Mucosa of stomach (tissue), 1 donor: ENCODE measurements around the gene HSD17B8.

ENCODE experiments used
- H3K27me3 ChIP-seq: one replicate; pipeline ENCODE4 v1.7.0; 2013; ENCODE audit warnings: mild to moderate bottlenecking, low read length; ENCODE audit not compliant: control insufficient read depth, insufficient read depth
- H3K36me3 ChIP-seq: one replicate; pipeline ENCODE4 v1.7.0; 2013; ENCODE audit warnings: low read length; ENCODE audit not compliant: control insufficient read depth, insufficient read depth
- H3K4me1 ChIP-seq: one replicate; pipeline ENCODE4 v1.7.0; 2013; ENCODE audit warnings: mild to moderate bottlenecking, low read length; ENCODE audit not compliant: control insufficient read depth, insufficient read depth
- H3K4me3 ChIP-seq: one replicate; pipeline ENCODE4 v1.7.0; 2013; ENCODE audit warnings: low read length
- H3K9ac ChIP-seq: one replicate; pipeline ENCODE4 v1.7.0; 2013; ENCODE audit warnings: mild to moderate bottlenecking, low read length, moderate library complexity
- H3K9me3 ChIP-seq: one replicate; pipeline ENCODE4 v1.7.0; 2013; ENCODE audit warnings: mild to moderate bottlenecking, low read length, moderate library complexity; ENCODE audit not compliant: control insufficient read depth
- donor health status: Pancreatic carcinoma.

HSD17B8 gene

GRCh38 chr6:33248643-33248931 is 44.1 kb downstream of the HSD17B8 start:
- H3K4me3 ChIP-seq: peak overlapping the region; percentile 56
- peaks cover 25% of the 10 kb centered on the region for H3K4me1 ChIP-seq
- no peaks in the 10 kb centered on the region for H3K36me3 ChIP-seq
- H3K27me3 ChIP-seq: no peaks in the 10 kb centered on the region
- H3K9me3 ChIP-seq: no peaks in the 10 kb centered on the region
- peak overlapping the region; percentile 50 for H3K9ac ChIP-seq

- no peaks in the 10 kb centered on the region for H3K9me3 ChIP-seq
- peak overlapping the region; percentile 92 for H3K9ac ChIP-seq
- H3K27me3 ChIP-seq: no peaks in the 10 kb centered on the region
- H3K36me3 ChIP-seq: no peaks in the 10 kb centered on the region
- peak overlapping the region; percentile 56 for H3K4me3 ChIP-seq
- peaks cover 25% of the 10 kb centered on the region for H3K4me1 ChIP-seq
These were observed 44.7 kb downstream of the HSD17B8 start for GRCh38 chr6:33248932-33249731.

DNA sequence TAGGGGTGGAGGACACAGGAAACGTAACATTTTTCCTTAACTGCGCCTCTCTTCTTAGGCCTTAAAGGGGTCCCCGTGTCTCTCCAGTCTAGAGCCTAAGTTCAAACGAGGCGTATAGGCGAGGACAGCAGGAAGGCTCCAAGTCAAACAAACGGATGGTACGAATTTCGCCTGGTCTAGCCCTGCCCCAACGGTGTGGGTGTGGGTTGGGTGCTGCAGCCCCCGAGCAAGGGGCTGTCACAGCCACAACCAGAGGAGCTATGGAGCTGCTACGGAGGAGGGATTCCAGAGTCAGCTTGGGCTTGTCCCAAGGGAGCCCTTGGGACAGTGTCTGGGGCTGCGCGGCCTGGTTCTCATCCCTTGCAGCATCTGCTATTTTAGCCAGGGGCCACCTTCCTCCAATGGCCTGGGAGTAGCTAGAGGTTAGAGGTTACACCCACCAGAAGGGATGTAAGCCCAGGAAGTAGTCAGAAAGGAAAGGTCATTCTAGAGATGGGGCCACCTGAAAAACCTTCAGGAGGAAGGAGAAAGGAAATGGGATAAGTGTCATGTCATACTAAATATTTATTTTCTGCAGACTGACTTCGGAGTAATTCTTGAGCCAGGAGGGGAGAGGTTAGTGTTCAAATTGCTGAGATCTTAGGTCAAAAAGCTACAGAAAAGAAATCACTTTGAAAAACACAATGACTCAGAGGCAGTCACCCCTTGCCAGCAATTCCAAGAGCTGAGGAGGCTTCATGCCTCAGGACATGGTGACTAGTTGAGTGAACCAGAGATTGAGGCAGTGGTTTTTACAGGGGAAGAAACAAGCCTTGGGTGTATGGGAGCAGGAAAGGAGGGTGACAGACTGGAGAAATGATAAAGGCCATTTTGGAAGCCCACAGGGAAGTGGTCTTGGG is 45.5 kb downstream of the HSD17B8 start:
- peak overlapping the region; percentile 38 for H3K4me3 ChIP-seq
- no peaks in the 10 kb centered on the region for H3K36me3 ChIP-seq

DNA sequence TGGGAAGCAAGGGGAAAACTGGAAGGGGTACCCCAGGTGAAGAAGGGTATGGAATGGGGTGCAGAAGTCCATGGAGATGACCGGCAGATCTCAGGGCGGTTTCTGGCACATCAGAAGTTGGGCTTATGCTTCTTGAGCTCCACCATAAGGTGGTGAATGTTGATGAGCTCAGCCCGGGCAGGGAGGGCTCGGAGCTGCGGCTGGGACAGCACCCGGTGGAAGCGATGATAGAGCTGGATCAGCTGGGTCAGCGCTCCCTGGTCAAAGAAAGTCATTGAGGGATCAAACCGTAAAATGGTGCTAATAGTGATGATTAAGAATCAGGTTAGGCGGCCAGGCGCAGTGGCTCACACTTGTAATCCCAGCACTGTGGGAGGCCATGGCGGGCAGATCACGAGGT is 46.3 kb downstream of the HSD17B8 start:
- Histone ChIP-seq H3K4me1 (peaks cover 25% of the 10 kb centered on the region), H3K9ac (no peak overlapping the region), H3K27me3 (no peaks in the 10 kb centered on the region), H3K9me3 (no peaks in the 10 kb centered on the region), H3K36me3 (no peaks in the 10 kb centered on the region), H3K4me3 (no peak overlapping the region)

More for the DNA sequence above, 45.5 kb downstream of the HSD17B8 start:
- H3K27me3 ChIP-seq: no peaks in the 10 kb centered on the region
- H3K9ac ChIP-seq: peak overlapping the region; percentile 92
- peaks cover 25% of the 10 kb centered on the region for H3K4me1 ChIP-seq
- H3K9me3 ChIP-seq: no peaks in the 10 kb centered on the region

DNA sequence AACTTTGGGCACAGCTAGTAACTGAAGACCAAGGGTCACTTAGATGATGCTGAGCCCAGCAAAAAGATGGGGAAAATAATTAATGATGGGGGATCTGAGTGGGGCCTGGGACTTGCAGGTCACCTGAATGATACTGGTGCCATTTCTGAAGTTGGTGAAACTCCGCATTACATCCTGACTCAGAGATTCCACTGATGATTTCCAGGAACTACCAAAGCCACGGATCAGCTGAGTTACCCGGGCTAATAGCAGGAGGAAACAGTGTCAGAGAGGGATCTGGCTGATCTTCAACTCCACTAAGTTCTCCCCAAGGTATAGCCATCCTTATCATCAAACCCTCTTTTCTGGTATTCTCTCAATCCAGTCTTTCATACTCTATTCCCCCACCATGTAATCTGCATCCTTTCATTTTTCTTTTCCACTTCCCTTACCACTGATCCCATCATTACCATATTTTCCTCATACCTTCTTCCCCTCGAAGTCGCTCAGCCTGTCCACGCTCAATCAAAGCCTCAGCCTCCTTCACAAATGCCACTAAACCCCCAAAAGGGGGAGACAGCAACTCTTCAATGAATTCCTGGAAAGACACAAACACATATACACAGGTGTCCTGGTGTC is 47.0 kb downstream of the HSD17B8 start:
- no peak overlapping the region for H3K4me3 ChIP-seq
- H3K36me3 ChIP-seq: no peaks in the 10 kb centered on the region
- H3K9me3 ChIP-seq: no peaks in the 10 kb centered on the region
- H3K4me1 ChIP-seq: peaks cover 25% of the 10 kb centered on the region
- no peaks in the 10 kb centered on the region for H3K27me3 ChIP-seq
- H3K9ac ChIP-seq: no peak overlapping the region

DNA sequence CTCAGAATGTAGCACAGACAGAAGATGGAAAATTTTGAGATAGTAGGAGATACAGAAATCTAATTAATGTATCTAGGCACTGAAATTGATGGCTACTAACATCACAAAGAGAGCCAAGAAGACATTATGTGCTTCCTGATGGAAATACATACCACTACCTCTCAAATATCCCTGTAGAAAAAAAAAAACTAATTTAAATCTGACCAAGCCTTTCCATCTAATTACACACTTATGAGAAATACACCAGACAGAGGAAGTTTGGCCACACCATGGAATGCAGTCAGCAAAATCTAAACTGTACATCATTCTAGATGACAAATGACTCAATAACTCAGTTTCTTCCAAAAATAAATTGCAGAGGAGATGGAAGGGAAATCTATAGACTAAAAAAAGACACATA is 48.3 kb downstream of the HSD17B8 start:
- Histone ChIP-seq H3K9me3 (no peaks in the 10 kb centered on the region), H3K36me3 (no peaks in the 10 kb centered on the region), H3K4me3 (no peak overlapping the region), H3K27me3 (no peaks in the 10 kb centered on the region), H3K9ac (no peak overlapping the region), H3K4me1 (peaks cover 25% of the 10 kb centered on the region)

DNA sequence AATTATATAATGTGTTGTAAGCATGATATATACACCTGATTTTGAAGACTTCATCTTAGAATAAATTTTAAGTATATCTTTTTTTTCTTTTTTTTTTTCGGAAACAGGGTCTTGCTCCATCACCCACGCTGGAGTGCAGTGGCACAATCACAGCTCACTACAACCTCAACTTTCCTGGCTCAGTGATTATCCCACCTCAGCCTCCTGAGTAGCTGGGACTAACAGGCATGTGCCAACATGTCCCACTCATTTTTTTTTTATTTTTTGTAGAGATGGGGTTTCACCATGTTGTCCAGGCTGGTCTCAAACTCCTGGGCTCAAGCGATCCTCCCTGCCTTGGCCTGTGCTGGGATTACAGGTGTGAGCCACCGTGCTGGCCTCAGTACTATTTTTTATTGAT is 50.1 kb downstream of the HSD17B8 start:
- Histone ChIP-seq H3K4me3 (no peak overlapping the region), H3K27me3 (no peaks in the 10 kb centered on the region), H3K36me3 (no peaks in the 10 kb centered on the region), H3K9me3 (no peaks in the 10 kb centered on the region), H3K4me1 (peaks cover 11% of the 10 kb centered on the region), H3K9ac (no peak overlapping the region)
